ENCODE results near the gene AKAP1.

DNA sequence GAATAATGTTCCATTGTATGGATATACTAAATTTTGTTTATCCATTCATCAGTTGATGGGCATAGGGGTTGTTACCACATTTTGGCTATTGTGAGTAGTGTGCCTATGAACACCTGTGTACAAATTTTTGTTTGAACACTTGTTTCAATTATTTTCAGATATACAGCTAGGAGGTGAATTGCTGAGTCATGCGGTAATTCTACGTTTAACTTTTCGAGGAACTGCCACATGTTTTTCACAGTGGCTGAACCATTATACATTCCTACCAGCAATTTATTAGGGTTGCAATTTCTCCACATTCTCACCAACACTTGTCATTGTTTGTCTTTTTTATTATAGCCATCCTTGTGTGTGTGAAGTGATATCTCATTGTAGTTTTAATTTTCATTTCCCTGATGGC, 75.6 kb downstream of the AKAP1 start:
- TF ChIP-seq, protein P1, sequence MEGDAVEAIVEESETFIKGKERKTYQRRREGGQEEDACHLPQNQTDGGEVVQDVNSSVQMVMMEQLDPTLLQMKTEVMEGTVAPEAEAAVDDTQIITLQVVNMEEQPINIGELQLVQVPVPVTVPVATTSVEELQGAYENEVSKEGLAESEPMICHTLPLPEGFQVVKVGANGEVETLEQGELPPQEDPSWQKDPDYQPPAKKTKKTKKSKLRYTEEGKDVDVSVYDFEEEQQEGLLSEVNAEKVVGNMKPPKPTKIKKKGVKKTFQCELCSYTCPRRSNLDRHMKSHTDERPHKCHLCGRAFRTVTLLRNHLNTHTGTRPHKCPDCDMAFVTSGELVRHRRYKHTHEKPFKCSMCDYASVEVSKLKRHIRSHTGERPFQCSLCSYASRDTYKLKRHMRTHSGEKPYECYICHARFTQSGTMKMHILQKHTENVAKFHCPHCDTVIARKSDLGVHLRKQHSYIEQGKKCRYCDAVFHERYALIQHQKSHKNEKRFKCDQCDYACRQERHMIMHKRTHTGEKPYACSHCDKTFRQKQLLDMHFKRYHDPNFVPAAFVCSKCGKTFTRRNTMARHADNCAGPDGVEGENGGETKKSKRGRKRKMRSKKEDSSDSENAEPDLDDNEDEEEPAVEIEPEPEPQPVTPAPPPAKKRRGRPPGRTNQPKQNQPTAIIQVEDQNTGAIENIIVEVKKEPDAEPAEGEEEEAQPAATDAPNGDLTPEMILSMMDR (conservative IDR thresholded peaks at IDR 0.05; ENCODE audit: low read length): no peak
- no peak for TF ChIP-seq EZH2phosphoT487 (IDR thresholded peaks at IDR 0.05; ENCODE audit: borderline replicate concordance, low read depth, low read length)
